Large intestine (tissue), 12 donors: Measurements from ENCODE around the gene IL17REL. TPM values are rescaled to one million over a fixed set of nuclear protein-coding genes. Genes with fewer than 3 reads are reported as not detected.

Experiments
- DNase-seq, 2 donors: peaks; one replicate each; pipeline versions ENCODE4 v3.0.0 to v3.0.0-alpha.2; 2013
- H3K27ac ChIP-seq: one replicate; pipeline ENCODE4 v1.5.1; 2013; ENCODE audit warnings: low read length
- H3K27me3 ChIP-seq: 2 replicates; pipeline ENCODE4 v1.6.1; 2013; ENCODE audit warnings: low read length; ENCODE audit not compliant: control insufficient read depth, insufficient read depth
- H3K36me3 ChIP-seq: 2 replicates; pipeline ENCODE4 v1.6.1; 2013; ENCODE audit warnings: low read length; ENCODE audit not compliant: control insufficient read depth, insufficient read depth
- H3K4me1 ChIP-seq: one replicate; pipeline ENCODE4 v1.6.1; 2013; ENCODE audit warnings: low read length; ENCODE audit not compliant: control insufficient read depth, insufficient read depth
- H3K4me3 ChIP-seq: one replicate; pipeline ENCODE4 v1.5.1; 2013; ENCODE audit warnings: low read length
- H3K9me3 ChIP-seq: one replicate; pipeline ENCODE4 v1.6.1; 2013; ENCODE audit warnings: mild to moderate bottlenecking, low read depth, low read length, moderate library complexity; ENCODE audit not compliant: control insufficient read depth
- WGBS: methylation state at CpG from one replicate; pipeline ENCODE4 v1.1.5; 2013; ENCODE audit warnings: low lambda C conversion rate; ENCODE audit not compliant: insufficient coverage; 5-methylcytosine and 5-hydroxymethylcytosine counted together
- long read RNA-seq, 11 donors: transcript quantifications; one replicate each; lab custom pipeline, GENCODE V29; 2026
- polyA plus RNA-seq: library from polyadenylated mRNA; unstranded; fragments of 120-200 nt; gene quantifications from one replicate; pipeline ENCODE4 v1.2.1, GENCODE V29; 2013

IL17REL gene
- 0.31 TPM for polyA plus RNA-seq
- long read RNA-seq, donor 1, result 0 reads
- long read RNA-seq, donor 2, result 0 reads
- long read RNA-seq, donor 3, result 0 reads
- long read RNA-seq, donor 4, result 0 reads
- long read RNA-seq, donor 5, result 0 reads
- long read RNA-seq, donor 6, result 0 reads
- long read RNA-seq, donor 7, result 0 reads
- long read RNA-seq, donor 8, result 0 reads
- long read RNA-seq, donor 9, result 0 reads
- long read RNA-seq, donor 10, result 0 reads
- long read RNA-seq, donor 11, result 0 reads

DNA sequence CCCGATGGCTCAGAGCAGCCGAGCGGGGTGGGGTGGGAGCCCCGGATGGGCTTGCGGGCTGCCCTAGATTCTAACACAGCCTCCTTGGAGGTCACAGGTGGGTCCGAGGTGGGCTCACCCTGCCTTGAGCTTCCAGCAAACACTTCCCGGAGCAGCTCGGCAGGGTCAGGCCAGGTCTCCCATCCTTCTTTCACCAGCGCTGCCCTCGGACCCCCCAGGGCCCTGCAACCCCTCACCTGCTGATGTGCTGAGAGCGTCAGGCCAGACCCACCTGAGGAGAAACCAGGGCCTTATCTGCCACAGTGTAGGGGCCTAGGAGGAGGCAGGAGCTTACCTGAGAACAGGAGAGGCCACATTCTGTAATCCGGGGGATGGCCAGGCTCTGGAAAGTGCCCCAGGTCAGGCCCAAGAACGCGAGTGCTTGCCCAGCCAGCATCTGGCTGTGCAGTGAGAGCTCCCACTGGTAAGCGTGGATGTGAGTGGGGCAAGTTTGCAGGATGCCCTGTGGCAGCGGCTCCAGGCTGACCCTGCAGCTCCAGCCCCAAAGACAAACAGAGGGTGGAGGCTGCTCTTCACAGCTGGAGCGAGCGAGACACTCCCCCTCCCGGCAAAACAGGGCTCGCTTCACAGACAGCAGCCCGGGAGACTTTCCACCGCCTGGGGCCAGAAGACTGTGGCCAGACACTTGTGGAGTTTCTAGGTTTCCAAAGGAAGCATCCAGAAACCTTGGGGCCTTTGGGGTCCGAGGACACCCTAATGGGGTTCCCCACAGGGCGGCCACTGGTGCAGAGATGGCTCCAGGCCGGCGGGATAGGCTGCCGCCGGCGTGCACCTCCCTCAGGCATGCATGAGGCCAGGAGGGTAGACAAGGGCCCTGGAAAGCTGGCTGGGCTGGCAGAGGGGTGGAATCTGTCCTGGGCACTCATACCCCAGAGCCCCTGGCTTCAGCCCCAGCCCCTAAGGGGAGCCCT, at the start of gene IL17REL:
Gene IL17REL (minus strand): TSS at position 555 of the 971 bp plus-strand sequence. CDS start 119 bp downstream, at position 436.
- H3K9me3 ChIP-seq, result peaks cover 12% of the 10 kb centered on the region
- no peak within 1 kb of the TSS for H3K27ac ChIP-seq
- peaks cover 2% of the 10 kb centered on the region for H3K4me1 ChIP-seq
- peaks cover 77% of the 10 kb centered on the region for H3K27me3 ChIP-seq
- no peak within 1 kb of the TSS for H3K4me3 ChIP-seq
- DNase-seq, result no peak
- no CpG with 5 or more reads among the region's 29 CpGs for WGBS
- no peaks in the 10 kb centered on the region for H3K36me3 ChIP-seq

DNA sequence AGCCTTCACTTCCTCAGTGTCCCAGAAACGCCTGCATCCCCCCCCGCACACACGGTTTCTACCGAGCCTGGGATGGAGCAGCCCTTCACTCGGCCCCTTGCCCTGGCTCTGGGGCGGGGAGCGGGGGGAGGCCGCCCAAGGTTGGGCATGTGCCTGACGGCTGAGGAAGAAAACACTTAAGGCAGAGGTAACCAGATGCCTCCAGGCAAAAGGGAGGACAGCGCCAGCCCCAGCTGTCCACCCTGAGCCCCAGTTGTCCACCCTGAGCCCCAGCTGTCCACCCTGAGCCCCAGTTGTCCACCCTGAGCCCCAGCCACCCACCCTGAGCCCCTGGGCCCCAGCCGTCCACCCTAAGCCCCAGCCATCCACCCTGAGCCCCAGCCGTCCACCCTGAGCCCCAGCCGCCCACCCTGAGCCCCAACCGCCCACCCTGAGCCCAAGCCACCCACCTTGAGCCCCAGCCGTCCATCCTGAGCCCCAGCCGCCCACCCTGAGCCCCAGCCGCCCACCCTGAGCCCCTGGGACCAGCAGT, 49.3 kb upstream of the IL17REL start:
- Histone ChIP-seq H3K9me3 (no peaks in the 10 kb centered on the region), H3K36me3 (no peaks in the 10 kb centered on the region), H3K27me3 (peaks cover 41% of the 10 kb centered on the region), H3K4me1 (no peaks in the 10 kb centered on the region), H3K4me3 (no peak overlapping the region), H3K27ac (no peak overlapping the region)
- WGBS, result no CpG with 5 or more reads among the region's 17 CpGs
- no peak for DNase-seq

DNA sequence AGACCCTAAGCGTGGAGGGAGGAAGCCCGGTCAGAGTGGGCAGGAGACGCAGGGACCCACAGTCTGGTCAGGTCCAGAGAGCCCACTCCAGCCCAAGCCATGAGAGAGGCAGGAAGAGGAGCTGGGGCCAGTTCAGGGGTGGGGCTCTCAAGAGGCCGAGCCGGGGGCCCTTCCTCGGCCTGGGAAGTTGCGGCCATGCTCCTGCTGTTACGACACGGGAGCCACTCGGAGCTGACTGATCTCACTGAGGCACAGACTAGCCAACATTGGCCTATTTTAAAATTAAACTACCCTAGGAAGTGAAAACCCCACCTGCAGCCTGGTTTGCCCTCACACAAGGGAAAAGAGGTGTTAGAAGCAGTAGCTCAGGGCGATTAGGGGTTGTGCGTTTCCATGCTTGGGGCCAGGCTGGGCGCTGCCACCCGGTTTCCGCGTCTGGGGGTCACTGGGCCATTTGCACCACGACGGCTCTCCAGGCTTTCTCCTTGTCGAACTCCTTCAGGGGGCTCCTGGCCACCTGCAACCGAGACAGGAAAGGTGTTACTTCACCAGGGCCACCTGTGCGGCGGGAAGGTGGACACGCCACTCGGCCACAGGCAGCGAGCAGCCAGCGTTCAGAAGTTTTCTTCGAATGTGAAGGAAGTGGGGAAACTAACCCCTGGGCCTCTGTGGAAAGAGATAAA, 48.7 kb upstream of the IL17REL start:
- no peaks in the 10 kb centered on the region for H3K9me3 ChIP-seq
- DNase-seq, result no peak
- H3K4me1 ChIP-seq, result no peaks in the 10 kb centered on the region
- no peaks in the 10 kb centered on the region for H3K36me3 ChIP-seq
- H3K27me3 ChIP-seq, result peaks cover 46% of the 10 kb centered on the region
- WGBS, result no CpG with 5 or more reads among the region's 27 CpGs
- no peak overlapping the region for H3K27ac ChIP-seq
- no peak overlapping the region for H3K4me3 ChIP-seq

DNA sequence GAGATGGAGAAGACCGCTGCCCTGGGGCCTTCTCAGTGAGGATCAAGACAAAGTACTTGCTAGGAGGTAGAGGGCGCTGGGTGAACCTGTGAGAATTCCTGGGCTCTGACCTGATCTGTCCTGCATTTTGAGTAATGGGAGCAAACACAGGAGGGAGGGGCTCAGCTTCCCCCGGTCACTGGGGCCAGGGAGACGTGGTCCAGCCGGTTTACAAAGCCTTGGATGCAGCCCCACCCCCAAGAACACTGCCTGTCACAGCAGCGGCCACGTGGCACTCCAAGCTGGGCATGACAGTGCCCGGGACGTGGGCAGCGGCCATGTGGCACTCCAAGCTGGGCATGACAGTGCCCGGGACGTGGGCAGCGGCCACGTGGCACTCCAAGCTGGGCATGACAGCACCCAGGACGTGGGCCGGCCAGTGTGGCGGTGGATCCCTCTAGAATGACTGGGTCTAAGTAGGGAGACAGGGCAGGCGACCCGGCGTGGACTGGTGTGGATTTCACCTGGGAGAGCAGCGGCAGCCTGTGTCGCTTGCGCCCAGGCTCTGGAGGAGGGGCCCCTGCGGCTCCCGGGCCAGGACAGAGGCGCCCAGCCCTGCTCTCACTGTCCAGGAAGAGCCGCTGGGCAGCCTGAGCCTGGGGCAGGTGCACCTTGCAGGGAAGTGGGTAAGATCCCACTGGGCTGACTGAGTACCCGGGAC, 48.0 kb upstream of the IL17REL start:
- Histone ChIP-seq H3K27me3 (peaks cover 46% of the 10 kb centered on the region), H3K36me3 (no peaks in the 10 kb centered on the region), H3K4me1 (no peaks in the 10 kb centered on the region), H3K4me3 (no peak overlapping the region), H3K9me3 (no peaks in the 10 kb centered on the region), H3K27ac (no peak overlapping the region)
- no peak for DNase-seq
- WGBS, result no CpG with 5 or more reads among the region's 28 CpGs

DNA sequence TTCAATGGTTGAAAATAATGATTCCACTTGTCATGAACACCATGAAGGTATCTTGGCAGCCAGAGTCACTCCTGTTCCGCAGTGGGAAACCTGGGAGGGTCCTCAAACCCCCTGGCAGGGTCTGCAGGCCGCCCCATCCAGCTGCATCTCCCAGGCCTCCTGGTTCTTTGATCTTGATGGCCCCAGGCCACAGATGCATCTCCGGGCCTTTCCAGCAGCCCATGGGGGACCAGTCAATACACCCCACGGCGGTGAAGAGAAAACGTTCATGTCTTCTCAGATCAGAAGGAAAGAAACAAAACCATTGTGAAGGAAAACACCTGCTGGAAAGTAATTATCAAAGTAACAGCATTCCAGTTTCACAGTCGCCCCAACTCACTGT, 47.3 kb upstream of the IL17REL start:
- no peaks in the 10 kb centered on the region for H3K36me3 ChIP-seq
- no peak overlapping the region for H3K4me3 ChIP-seq
- no peak overlapping the region for H3K27ac ChIP-seq
- H3K27me3 ChIP-seq, result peaks cover 46% of the 10 kb centered on the region
- DNase-seq, result no peak
- no peaks in the 10 kb centered on the region for H3K9me3 ChIP-seq
- no peaks in the 10 kb centered on the region for H3K4me1 ChIP-seq
- whole genome bisulfite sequencing, result no CpG with 5 or more reads among the region's 7 CpGs

DNA sequence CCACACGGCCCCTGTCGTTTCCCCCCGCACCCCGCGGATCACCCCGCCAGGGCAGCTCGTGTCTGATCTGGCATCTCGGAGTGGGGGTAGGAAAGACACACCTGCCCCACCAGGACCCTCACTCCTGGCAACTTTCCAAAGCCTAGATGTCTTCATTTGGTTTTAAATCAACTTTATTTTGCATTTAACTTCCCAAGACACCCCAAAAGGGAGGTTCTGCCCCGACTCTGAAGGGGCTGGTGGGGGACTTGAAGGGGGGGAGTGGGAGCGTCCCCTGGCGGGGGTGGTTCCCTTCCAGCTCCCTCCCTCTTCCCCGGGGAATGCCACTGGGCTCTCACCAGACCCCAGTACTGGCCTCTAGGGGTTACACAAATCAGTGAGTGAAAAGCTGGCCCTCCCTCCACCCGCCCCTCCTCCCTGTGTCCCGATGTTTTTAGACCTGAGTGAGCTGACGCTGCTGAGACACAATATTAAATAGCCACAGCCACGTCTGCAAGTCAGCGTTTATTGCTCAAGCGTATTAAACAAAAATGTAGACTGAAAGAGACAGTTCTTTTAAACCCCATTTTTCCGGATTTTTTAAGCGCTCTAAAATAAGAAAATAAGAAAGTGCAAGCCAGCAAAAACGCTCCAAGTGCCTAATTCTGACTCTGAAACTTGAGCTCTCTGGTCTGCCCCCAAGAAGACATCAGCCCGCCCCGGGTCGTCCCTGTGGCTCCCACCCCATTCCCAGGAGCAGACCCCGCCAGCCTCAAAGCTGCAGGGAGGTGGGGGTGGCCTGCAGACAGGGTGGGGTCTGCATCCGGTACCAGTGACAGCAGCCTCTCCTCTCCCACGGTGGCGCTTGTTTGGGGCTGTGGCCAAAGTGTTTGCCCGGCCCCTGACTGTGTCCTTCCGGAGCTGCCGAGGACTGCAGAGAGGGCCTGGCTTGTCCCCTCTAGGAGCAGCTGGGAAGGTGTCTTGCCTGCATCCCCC, 46.6 kb upstream of the IL17REL start:
- no peaks in the 10 kb centered on the region for H3K4me1 ChIP-seq
- H3K27me3 ChIP-seq, result peaks cover 48% of the 10 kb centered on the region
- no peaks in the 10 kb centered on the region for H3K36me3 ChIP-seq
- H3K9me3 ChIP-seq, result no peaks in the 10 kb centered on the region
- H3K27ac ChIP-seq, result no peak overlapping the region
- no peak overlapping the region for H3K4me3 ChIP-seq
- 6% methylated on average over 3 of the region's 31 CpGs for WGBS
- DNase-seq, result no peak

DNA sequence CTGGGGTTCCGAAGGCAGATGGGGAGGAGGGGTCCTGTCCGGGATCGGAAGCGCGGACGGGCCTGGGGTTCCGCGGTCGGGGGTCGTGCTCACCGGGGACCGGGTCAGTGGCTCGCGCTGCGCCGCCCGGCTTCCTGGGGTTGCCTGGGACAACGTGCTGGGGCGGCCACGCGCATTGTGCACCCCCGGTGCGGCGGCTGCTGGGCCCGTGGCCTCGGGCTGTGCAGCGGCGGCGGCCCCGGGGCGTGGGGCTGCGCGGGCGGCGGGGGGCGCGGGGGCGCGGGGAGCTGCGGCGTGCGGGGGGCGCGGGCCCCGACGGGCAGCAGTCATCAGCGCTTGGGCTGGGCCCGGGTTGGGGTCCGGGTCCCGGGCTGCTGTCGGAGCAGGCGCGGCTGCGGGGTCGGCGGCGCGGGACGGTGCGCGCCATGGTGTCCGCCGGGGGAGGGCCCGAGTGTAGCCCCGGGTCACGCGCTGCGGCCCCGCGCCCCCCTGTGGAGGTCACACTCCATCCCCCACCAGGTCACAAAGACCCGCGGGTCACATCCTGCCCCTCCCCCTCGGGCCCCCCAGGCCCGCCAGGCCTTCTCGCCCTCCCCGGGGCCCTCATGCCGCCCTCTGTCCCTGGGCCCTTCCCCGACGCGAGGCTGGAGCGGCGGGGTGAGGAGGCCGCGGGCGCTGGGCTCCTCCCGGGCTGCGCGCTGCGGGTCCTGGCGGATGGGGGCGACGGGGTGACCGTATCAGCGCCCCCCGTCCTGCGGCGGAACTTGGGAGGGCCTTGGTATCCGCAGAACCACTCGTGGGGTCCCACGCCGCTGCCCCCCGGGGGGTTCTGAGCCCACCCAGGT, 45.7 kb upstream of the IL17REL start, which contains the start of gene TTLL8:
Gene TTLL8 (minus strand): TSS at position 238 of the 845 bp plus-strand sequence.
- Histone ChIP-seq H3K27ac (no peak within 1 kb of the TSS), H3K4me1 (no peaks in the 10 kb centered on the region), H3K36me3 (no peaks in the 10 kb centered on the region), H3K9me3 (no peaks in the 10 kb centered on the region), H3K27me3 (peaks cover 48% of the 10 kb centered on the region), H3K4me3 (no peak within 1 kb of the TSS)
- no peak for DNase-seq
- WGBS, result no CpG with 5 or more reads among the region's 102 CpGs

DNA sequence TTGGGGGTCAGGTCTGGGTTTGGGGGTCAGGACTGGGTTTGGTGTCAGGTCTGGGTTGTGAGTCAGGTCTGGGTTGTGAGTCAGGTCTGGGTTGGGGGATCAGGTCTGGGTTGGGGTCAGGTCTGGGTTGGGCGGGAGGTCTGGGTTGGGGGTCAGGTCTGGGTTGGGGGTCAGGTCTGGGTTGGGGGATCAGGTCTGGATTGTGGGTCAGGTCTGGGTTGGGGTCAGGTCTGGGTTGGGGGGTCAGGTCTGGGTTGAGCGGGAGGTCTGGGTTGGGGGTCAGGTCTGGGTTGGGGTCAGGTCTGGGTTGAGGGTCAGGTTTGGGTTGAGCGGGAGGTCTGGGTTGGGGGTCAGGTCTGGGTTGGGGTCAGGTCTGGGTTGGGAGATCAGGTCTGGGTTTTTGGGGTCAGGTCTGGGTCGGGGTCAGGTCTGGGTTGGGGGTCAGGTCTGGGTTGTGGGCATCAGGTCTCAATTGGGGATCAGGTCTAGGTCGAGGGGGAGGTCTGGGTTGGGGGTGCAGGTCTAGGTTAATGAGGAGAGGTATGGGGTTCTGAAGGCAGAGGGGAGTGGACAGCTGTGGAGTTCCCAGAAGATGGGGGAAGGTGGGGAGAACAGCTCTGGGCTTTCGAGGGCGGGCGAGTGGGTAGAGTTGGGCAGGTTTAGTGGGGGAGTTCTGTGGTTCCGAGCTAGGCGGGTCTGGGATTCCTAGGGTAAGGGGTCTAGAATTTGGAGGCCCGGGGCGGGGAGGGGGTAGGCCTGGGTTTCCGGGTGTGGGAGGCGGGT, 44.9 kb upstream of the IL17REL start:
- WGBS, result no CpG with 5 or more reads among the region's 14 CpGs
- Histone ChIP-seq H3K27ac (no peak overlapping the region), H3K36me3 (no peaks in the 10 kb centered on the region), H3K4me1 (no peaks in the 10 kb centered on the region), H3K9me3 (no peaks in the 10 kb centered on the region), H3K4me3 (no peak overlapping the region), H3K27me3 (peaks cover 48% of the 10 kb centered on the region)
- no peak for DNase-seq
